ENCODE measurements around the gene KRT77. TPM values are rescaled to one million over a fixed set of nuclear protein-coding genes. Genes with fewer than 3 reads are reported as not detected.

The KRT77 gene
- total and polyA plus RNA-seq, 8 donors: 0.03 TPM; not detected in 7

GRCh38 chr12:52735816-52736632, 32.7 kb upstream of the KRT77 start:
- Histone ChIP-seq H3K27ac (no peak overlapping the region), H3K36me3 (no peaks in the 10 kb centered on the region), H3K9me3 (no peaks in the 10 kb centered on the region), H3K4me1 (no peaks in the 10 kb centered on the region), H3K27me3 (peaks cover 0 to 62% (median 3%) of the 10 kb centered on the region in 3 donors), H3K4me3 (no peak overlapping the region)
- TF ChIP-seq EP300 (IDR thresholded peaks at IDR 0.05): no peak
- TF ChIP-seq, protein P1, sequence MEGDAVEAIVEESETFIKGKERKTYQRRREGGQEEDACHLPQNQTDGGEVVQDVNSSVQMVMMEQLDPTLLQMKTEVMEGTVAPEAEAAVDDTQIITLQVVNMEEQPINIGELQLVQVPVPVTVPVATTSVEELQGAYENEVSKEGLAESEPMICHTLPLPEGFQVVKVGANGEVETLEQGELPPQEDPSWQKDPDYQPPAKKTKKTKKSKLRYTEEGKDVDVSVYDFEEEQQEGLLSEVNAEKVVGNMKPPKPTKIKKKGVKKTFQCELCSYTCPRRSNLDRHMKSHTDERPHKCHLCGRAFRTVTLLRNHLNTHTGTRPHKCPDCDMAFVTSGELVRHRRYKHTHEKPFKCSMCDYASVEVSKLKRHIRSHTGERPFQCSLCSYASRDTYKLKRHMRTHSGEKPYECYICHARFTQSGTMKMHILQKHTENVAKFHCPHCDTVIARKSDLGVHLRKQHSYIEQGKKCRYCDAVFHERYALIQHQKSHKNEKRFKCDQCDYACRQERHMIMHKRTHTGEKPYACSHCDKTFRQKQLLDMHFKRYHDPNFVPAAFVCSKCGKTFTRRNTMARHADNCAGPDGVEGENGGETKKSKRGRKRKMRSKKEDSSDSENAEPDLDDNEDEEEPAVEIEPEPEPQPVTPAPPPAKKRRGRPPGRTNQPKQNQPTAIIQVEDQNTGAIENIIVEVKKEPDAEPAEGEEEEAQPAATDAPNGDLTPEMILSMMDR (IDR thresholded peaks at IDR 0.05): no peak
- WGBS, 5 donors: 68 to 76% (median 69%) methylated on average over 2 to 5 of the region's 5 CpGs
- intact Hi-C loops (cut with DNase I; ENCODE audit: low total_unique reads): no loop called here
- no peak for DNase-seq

DNA sequence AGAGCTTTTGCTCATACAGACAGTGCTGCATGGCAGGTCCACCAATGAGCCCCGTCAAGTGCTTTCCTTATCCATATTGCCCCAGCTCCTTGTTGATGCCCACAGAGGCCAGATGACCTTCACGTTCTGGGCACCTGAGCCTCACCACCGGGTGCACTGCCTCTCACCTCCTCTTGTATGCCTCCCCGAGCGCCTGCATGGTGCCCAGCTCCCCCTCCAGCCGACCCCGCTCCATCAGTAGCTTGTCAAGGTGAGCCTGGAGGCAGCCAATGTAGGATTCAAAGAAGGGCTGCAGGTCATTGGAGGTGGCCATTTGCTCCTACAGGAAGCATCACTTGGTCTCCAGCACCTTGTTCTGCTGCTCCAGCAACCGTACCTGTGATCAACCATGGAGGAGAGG, 31.8 kb upstream of the KRT77 start:
- H3K27ac ChIP-seq: no peak overlapping the region

GRCh38 chr12:52730793-52731192, 27.5 kb upstream of the KRT77 start:
- DNase-seq: no peak
- H3K27me3 ChIP-seq: peaks cover 0 to 53% (median 3%) of the 10 kb centered on the region in 3 donors
- intact Hi-C loops (cut with DNase I; ENCODE audit: low total_unique reads): no loop called here
- TF ChIP-seq, protein P1 (IDR thresholded peaks at IDR 0.05): no peak
- TF ChIP-seq POLR2A (IDR thresholded peaks at IDR 0.05): no peak
- no peak for TF ChIP-seq POLR2AphosphoS5 (IDR thresholded peaks at IDR 0.05)
- TF ChIP-seq EP300 (IDR thresholded peaks at IDR 0.05): no peak
- WGBS, 5 donors: 30 to 80% (median 56%) methylated on average over 2 of the region's 2 CpGs
- no peak overlapping the region for H3K27ac ChIP-seq
- H3K9me3 ChIP-seq: no peaks in the 10 kb centered on the region
- H3K4me1 ChIP-seq: no peaks in the 10 kb centered on the region
- no peaks in the 10 kb centered on the region for H3K36me3 ChIP-seq
- no peak overlapping the region for H3K4me3 ChIP-seq

More for the DNA sequence above, 31.8 kb upstream of the KRT77 start:
- WGBS, 5 donors: 65 to 78% (median 76%) methylated on average over 8 of the region's 8 CpGs
- Histone ChIP-seq H3K4me1 (no peaks in the 10 kb centered on the region), H3K9me3 (no peaks in the 10 kb centered on the region), H3K4me3 (no peak overlapping the region), H3K27me3 (peaks cover 0 to 59% (median 3%) of the 10 kb centered on the region in 3 donors), H3K36me3 (no peaks in the 10 kb centered on the region)
- intact Hi-C loops (cut with DNase I; ENCODE audit: low total_unique reads): no loop called here
- DNase-seq: no peak
- TF ChIP-seq POLR2AphosphoS5 (IDR thresholded peaks at IDR 0.05) (no peak), POLR2A (IDR thresholded peaks at IDR 0.05) (no peak), EP300 (IDR thresholded peaks at IDR 0.05) (no peak)
- TF ChIP-seq, protein P1 (IDR thresholded peaks at IDR 0.05): no peak

GRCh38 chr12:52730383-52730782, 27.1 kb upstream of the KRT77 start:
- Histone ChIP-seq H3K4me3 (no peak overlapping the region), H3K27me3 (peaks cover 0 to 53% (median 3%) of the 10 kb centered on the region in 3 donors), H3K36me3 (no peaks in the 10 kb centered on the region), H3K4me1 (no peaks in the 10 kb centered on the region), H3K27ac (no peak overlapping the region), H3K9me3 (no peaks in the 10 kb centered on the region)
- 84 to 89% (median 87%) methylated on average over 13 of the region's 13 CpGs for WGBS, 5 donors
- DNase-seq: no peak
- TF ChIP-seq EP300 (IDR thresholded peaks at IDR 0.05): no peak
- TF ChIP-seq POLR2A (IDR thresholded peaks at IDR 0.05): no peak
- TF ChIP-seq, protein P1 (IDR thresholded peaks at IDR 0.05): no peak
- no peak for TF ChIP-seq POLR2AphosphoS5 (IDR thresholded peaks at IDR 0.05)
- intact Hi-C loops (cut with DNase I; ENCODE audit: low total_unique reads): no loop called here

All from stomach (tissue), 9 donors.